HepG2 (cell line): ENCODE data around the gene OTUD7B. TPM values are rescaled to one million over a fixed set of nuclear protein-coding genes. Genes with fewer than 3 reads are reported as not detected.

Source experiments
- CHD4 ChIP-seq: fragments of 200-600 bp; sonication (generic); IDR thresholded peaks from 2 replicates; pipeline ENCODE4 v1.7.0; 2017; ENCODE audit warnings: mild to moderate bottlenecking, low read length, borderline replicate concordance
- DMAP1 ChIP-seq: IDR thresholded peaks from 2 replicates; pipeline ENCODE4 v1.6.1; 2016
- FOXP4 ChIP-seq: sonication (generic); formaldehyde crosslinking; IDR thresholded peaks from 2 replicates; pipeline ENCODE4 v1.4.0; 2020; ENCODE audit warnings: missing genetic modification reagents
- HMG20B ChIP-seq: conservative IDR thresholded peaks from 2 replicates; pipeline ENCODE4 v1.6.1; 2016; ENCODE audit warnings: missing genetic modification reagents, missing compliant biosample characterization
- HNF4G ChIP-seq, 2 experiments: sonication (generic) in 1 of 2; formaldehyde crosslinking in 1 of 2; IDR thresholded peaks; 2 replicates each; pipeline versions ENCODE4 v1.4.0 to v1.6.1; 2011 to 2020; ENCODE audit warnings: borderline replicate concordance in 2 of 2, low read depth in 2 of 2, mild to moderate bottlenecking in 2 of 2, low read length in 1 of 2, missing genetic modification reagents in 1 of 2, moderate library complexity in 1 of 2
- NR2F6 ChIP-seq, 2 experiments: IDR thresholded peaks; 2 replicates each; pipeline ENCODE4 v1.6.1; 2016; ENCODE audit warnings: antibody characterized with exemption in 1 of 2, mild to moderate bottlenecking in 1 of 2
- SIN3A ChIP-seq: IDR thresholded peaks from 2 replicates; pipeline ENCODE4 v1.6.1; 2011; ENCODE audit warnings: low read depth, mild to moderate bottlenecking, control low read depth, low read length, borderline replicate concordance
- TCF7 ChIP-seq: sonication (generic); IDR thresholded peaks from 2 replicates; pipeline ENCODE4 v1.6.1; 2016; ENCODE audit warnings: antibody characterized with exemption, low read depth
- ZBTB40 ChIP-seq, 2 experiments: fragments of 450-650 bp in 1 of 2; sonication (generic) in 1 of 2; formaldehyde crosslinking in 1 of 2; IDR thresholded peaks; 2 replicates each; pipeline versions ENCODE4 v1.6.1 to v1.8.0; 2016 to 2022; ENCODE audit warnings: antibody characterized with exemption in 1 of 2, mild to moderate bottlenecking in 1 of 2, missing genetic modification reagents in 1 of 2
- ZNF337 ChIP-seq: sonication (generic); formaldehyde crosslinking; IDR thresholded peaks from 2 replicates; pipeline ENCODE4 v1.5.1; 2020; ENCODE audit warnings: missing genetic modification reagents, low read depth, mild to moderate bottlenecking, borderline replicate concordance
- ZNF552 ChIP-seq: sonication (generic); formaldehyde crosslinking; IDR thresholded peaks from 2 replicates; pipeline ENCODE4 v1.9.0; 2022; ENCODE audit warnings: missing genetic modification reagents, mild to moderate bottlenecking, borderline replicate concordance
- ZNF644 ChIP-seq: IDR thresholded peaks from 2 replicates; pipeline ENCODE4 v1.6.1; 2016; ENCODE audit warnings: low read depth
- polyA plus RNA-seq, 8 experiments: library from polyadenylated mRNA; depleted of rRNA in 3 of 8; stranded (reverse) in 7 of 8; unstranded in 1 of 8; fragments of >200 nt; fragmentation: Illumina TruSeq in 4 of 8; extraction: Trizol in 4 of 8; gene quantifications; 2 replicates each; pipeline versions ENCODE4 v1.2.1 to v1.2.3, GENCODE V29; 2011 to 2016; ENCODE audit warnings: low read depth in 4 of 8, missing spikeins in 1 of 8, mixed read lengths in 1 of 8; ENCODE audit not compliant: insufficient read depth in 1 of 8
- total RNA-seq, 5 experiments: library from RNA; depleted of rRNA; stranded (reverse); fragments of >200 nt; fragmentation: Illumina TruSeq; extraction: Trizol; gene quantifications; 2 replicates each; pipeline ENCODE4 v1.2.3, GENCODE V29; 2016; ENCODE audit warnings: low read depth in 1 of 5
- TF ChIP-seq, protein P1 (sequence below): sonication (generic); formaldehyde crosslinking; IDR thresholded peaks from 2 replicates; pipeline ENCODE4 v1.5.1; 2020; ENCODE audit warnings: missing genetic modification reagents, mild to moderate bottlenecking, borderline replicate concordance
- TF ChIP-seq, protein P2 (sequence below): sonication (generic); formaldehyde crosslinking; IDR thresholded peaks from 2 replicates; pipeline ENCODE4 v1.5.0; 2020; ENCODE audit warnings: mild to moderate bottlenecking, low read depth, missing genetic modification reagents, borderline replicate concordance

The OTUD7B gene
- total and polyA plus RNA-seq, 2 of the 13 experiments (the other 11 are each of a cell fraction or from before 2014, with no cell fraction given): 5.1 to 11.2 TPM

- TF ChIP-seq FOXP4 (peak; percentile 55; the same call in 1 of the 2 replicates), CHD4 (no peak), HMG20B (peak; percentile 80), ZNF337 (CRISPR knock-in tag) (0 out of 2 replicates have a peak, but pooled peaks have one; percentile 68), ZNF552 (CRISPR knock-in tag) (no peak; the same call in 1 of the 2 replicates), ZNF644 (CRISPR knock-in tag) (no peak), SIN3A (peak; percentile 52; the same call in 1 of the 2 replicates), TCF7 (no peak), HNF4G (IDR thresholded peaks at IDR 0.05; ENCODE audit: borderline replicate concordance, low read depth, low read length) (peak; percentile 39; the same call in 1 of the 2 replicates), HNF4G (CRISPR knock-in tag; IDR thresholded peaks at IDR 0.05; ENCODE audit: borderline replicate concordance, low read depth) (no peak), DMAP1 (CRISPR knock-in tag) (peak; percentile 79), ZBTB40 (IDR thresholded peaks at IDR 0.05) (peak; percentile 86), ZBTB40 (CRISPR knock-in tag; IDR thresholded peaks at IDR 0.05) (peak; percentile 85), NR2F6 (IDR thresholded peaks at IDR 0.05) (peak; percentile 11; the same call in 1 of the 2 replicates), NR2F6 (CRISPR knock-in tag; IDR thresholded peaks at IDR 0.05) (peak; percentile 75)
- TF ChIP-seq, protein P1, sequence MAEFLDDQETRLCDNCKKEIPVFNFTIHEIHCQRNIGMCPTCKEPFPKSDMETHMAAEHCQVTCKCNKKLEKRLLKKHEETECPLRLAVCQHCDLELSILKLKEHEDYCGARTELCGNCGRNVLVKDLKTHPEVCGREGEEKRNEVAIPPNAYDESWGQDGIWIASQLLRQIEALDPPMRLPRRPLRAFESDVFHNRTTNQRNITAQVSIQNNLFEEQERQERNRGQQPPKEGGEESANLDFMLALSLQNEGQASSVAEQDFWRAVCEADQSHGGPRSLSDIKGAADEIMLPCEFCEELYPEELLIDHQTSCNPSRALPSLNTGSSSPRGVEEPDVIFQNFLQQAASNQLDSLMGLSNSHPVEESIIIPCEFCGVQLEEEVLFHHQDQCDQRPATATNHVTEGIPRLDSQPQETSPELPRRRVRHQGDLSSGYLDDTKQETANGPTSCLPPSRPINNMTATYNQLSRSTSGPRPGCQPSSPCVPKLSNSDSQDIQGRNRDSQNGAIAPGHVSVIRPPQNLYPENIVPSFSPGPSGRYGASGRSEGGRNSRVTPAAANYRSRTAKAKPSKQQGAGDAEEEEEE (CRISPR knock-in tag): no peak
- TF ChIP-seq, protein P2, sequence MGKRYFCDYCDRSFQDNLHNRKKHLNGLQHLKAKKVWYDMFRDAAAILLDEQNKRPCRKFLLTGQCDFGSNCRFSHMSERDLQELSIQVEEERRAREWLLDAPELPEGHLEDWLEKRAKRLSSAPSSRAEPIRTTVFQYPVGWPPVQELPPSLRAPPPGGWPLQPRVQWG: no peak
Observed at GRCh38 chr1:150010393-150011115, at the start of gene OTUD7B (continued).
